H9 (cell line): ENCODE results near the gene GIPC3. TPM values are rescaled to one million over a fixed set of nuclear protein-coding genes. Genes with fewer than 3 reads are reported as not detected.

Source experiments
- DNase-seq: peaks from one replicate; pipeline ENCODE4 v3.0.0-alpha.2; 2017
- H2AFZ ChIP-seq: one replicate; pipeline ENCODE4 v1.6.1; 2013; ENCODE audit warnings: mild to moderate bottlenecking, low read length, control low read depth, moderate library complexity
- H2AK5ac ChIP-seq: 2 replicates; pipeline ENCODE4 v1.6.1; 2013; ENCODE audit warnings: low read length, control low read depth, mixed read lengths; ENCODE audit not compliant: insufficient read length
- H2BK120ac ChIP-seq: one replicate; pipeline ENCODE4 v1.6.1; 2013; ENCODE audit warnings: low read depth, mild to moderate bottlenecking, low read length, control low read depth, inconsistent platforms; ENCODE audit not compliant: poor library complexity, severe bottlenecking
- H2BK12ac ChIP-seq: 2 replicates; pipeline ENCODE4 v1.6.1; 2013; ENCODE audit warnings: low read length, control low read depth, mixed read lengths, low read depth; ENCODE audit not compliant: insufficient read length
- H2BK15ac ChIP-seq: 2 replicates; pipeline ENCODE4 v1.6.1; 2013; ENCODE audit warnings: low read depth, low read length, control low read depth
- H2BK20ac ChIP-seq: one replicate; pipeline ENCODE4 v1.6.1; 2013; ENCODE audit warnings: low read depth, mild to moderate bottlenecking, low read length, control low read depth, inconsistent platforms; ENCODE audit not compliant: poor library complexity, severe bottlenecking
- H2BK5ac ChIP-seq: 2 replicates; pipeline ENCODE4 v1.6.1; 2013; ENCODE audit warnings: low read length, control low read depth, mixed read lengths; ENCODE audit not compliant: insufficient read length
- H3K14ac ChIP-seq: 2 replicates; pipeline ENCODE4 v1.6.1; 2013; ENCODE audit warnings: low read length, control low read depth; ENCODE audit not compliant: insufficient read depth
- H3K18ac ChIP-seq: 2 replicates; pipeline ENCODE4 v1.6.1; 2013; ENCODE audit warnings: low read depth, mild to moderate bottlenecking, mixed read lengths, low read length, control low read depth; ENCODE audit not compliant: insufficient read length
- H3K23ac ChIP-seq: 2 replicates; pipeline ENCODE4 v1.6.1; 2013; ENCODE audit warnings: low read length, control low read depth, mixed read lengths, low read depth; ENCODE audit not compliant: insufficient read length
- H3K23me2 ChIP-seq: 2 replicates; pipeline ENCODE4 v1.6.1; 2013; ENCODE audit warnings: low read depth, mild to moderate bottlenecking, mixed read lengths, low read length, control low read depth; ENCODE audit not compliant: insufficient read length, poor library complexity, severe bottlenecking
- H3K27ac ChIP-seq: 2 replicates; pipeline ENCODE4 v1.5.1; 2013; ENCODE audit warnings: low read length, control low read depth, mixed read lengths, low read depth; ENCODE audit not compliant: insufficient read length
- H3K27me3 ChIP-seq: 2 replicates; pipeline ENCODE4 v1.6.1; 2013; ENCODE audit warnings: low read length, control low read depth, inconsistent platforms; ENCODE audit not compliant: insufficient read depth
- H3K4ac ChIP-seq: 2 replicates; pipeline ENCODE4 v1.6.1; 2013; ENCODE audit warnings: low read depth, mild to moderate bottlenecking, control low read depth, inconsistent platforms, low read length, moderate library complexity
- H3K4me1 ChIP-seq: 2 replicates; pipeline ENCODE4 v1.6.1; 2013; ENCODE audit warnings: low read length, control low read depth, inconsistent platforms; ENCODE audit not compliant: insufficient read depth
- H3K4me2 ChIP-seq: 2 replicates; pipeline ENCODE4 v1.6.1; 2013; ENCODE audit warnings: low read length, control low read depth, mixed read lengths; ENCODE audit not compliant: insufficient read length, insufficient read depth
- H3K56ac ChIP-seq: 2 replicates; pipeline ENCODE4 v1.6.1; 2013; ENCODE audit warnings: low read depth, mild to moderate bottlenecking, mixed read lengths, low read length, control low read depth; ENCODE audit not compliant: insufficient read length
- H3K79me1 ChIP-seq: 2 replicates; pipeline ENCODE4 v1.6.1; 2013; ENCODE audit warnings: low read depth, mild to moderate bottlenecking, moderate library complexity, low read length, control low read depth, inconsistent platforms; ENCODE audit not compliant: insufficient read depth, poor library complexity, severe bottlenecking
- H3K79me2 ChIP-seq: 2 replicates; pipeline ENCODE4 v1.6.1; 2013; ENCODE audit warnings: low read length, control low read depth, inconsistent platforms; ENCODE audit not compliant: insufficient read depth
- H3K9ac ChIP-seq: 2 replicates; pipeline ENCODE4 v1.6.1; 2013; ENCODE audit warnings: low read length, control low read depth, mixed read lengths; ENCODE audit not compliant: insufficient read length; ENCODE audit errors: extremely low read depth
- H3K9me3 ChIP-seq: one replicate; pipeline ENCODE4 v1.6.1; 2013; ENCODE audit warnings: low read depth, low read length, inconsistent platforms; ENCODE audit not compliant: control insufficient read depth
- H3T11ph ChIP-seq: one replicate; pipeline ENCODE4 v1.6.1; 2013; ENCODE audit warnings: mild to moderate bottlenecking, low read length, control low read depth, inconsistent platforms
- H4K20me1 ChIP-seq: one replicate; pipeline ENCODE4 v1.6.1; 2013; ENCODE audit not compliant: control insufficient read depth, insufficient read length, insufficient read depth
- H4K5ac ChIP-seq: 2 replicates; pipeline ENCODE4 v1.6.1; 2013; ENCODE audit warnings: low read depth, mild to moderate bottlenecking, mixed read lengths, low read length, control low read depth; ENCODE audit not compliant: insufficient read length
- H4K8ac ChIP-seq: replicated peaks from 2 replicates; pipeline ENCODE4 v1.6.1; 2013; ENCODE audit warnings: low read length, control low read depth, mixed read lengths, low read depth; ENCODE audit not compliant: insufficient read length
- H4K91ac ChIP-seq: 2 replicates; pipeline ENCODE4 v1.6.1; 2013; ENCODE audit warnings: low read depth, mild to moderate bottlenecking, moderate library complexity, mixed read lengths, low read length, control low read depth; ENCODE audit not compliant: insufficient read length
- H3K27ac Mint-ChIP-seq, 3 experiments: 2 replicates in 2 of 3; 3 replicates in 1 of 3; pipeline ENCODE4 v1.8.0; 2020 to 2021; ENCODE audit warnings: mixed read lengths in 3 of 3, mild to moderate bottlenecking in 1 of 3, moderate library complexity in 1 of 3
- H3K27me3 Mint-ChIP-seq: 2 replicates; pipeline ENCODE4 v1.8.0; 2021; ENCODE audit warnings: low read depth, mild to moderate bottlenecking, moderate library complexity, mixed read lengths
- H3K36me3 Mint-ChIP-seq, 3 experiments: 2 replicates in 2 of 3; 3 replicates in 1 of 3; pipeline ENCODE4 v1.8.0; 2020 to 2021; ENCODE audit warnings: low read depth in 3 of 3, mixed read lengths in 3 of 3; ENCODE audit not compliant: insufficient read depth in 1 of 3
- H3K4me1 Mint-ChIP-seq, 2 experiments: 2 replicates each; pipeline ENCODE4 v1.8.0; 2020; ENCODE audit warnings: mixed read lengths in 2 of 2
- H3K4me3 Mint-ChIP-seq, 2 experiments: 2 replicates in 1 of 2; 3 replicates in 1 of 2; pipeline ENCODE4 v1.8.0; 2020 to 2021; ENCODE audit warnings: mild to moderate bottlenecking in 2 of 2, mixed read lengths in 2 of 2, moderate library complexity in 1 of 2
- H3K9me3 Mint-ChIP-seq, 2 experiments: 2 replicates in 1 of 2; 3 replicates in 1 of 2; pipeline ENCODE4 v1.8.0; 2020; ENCODE audit warnings: mild to moderate bottlenecking in 2 of 2, mixed read lengths in 2 of 2, moderate library complexity in 1 of 2
- CTCF ChIP-seq: fragments of 200-600 bp; sonication (generic); conservative IDR thresholded peaks from 3 replicates; pipeline ENCODE4 v1.8.0; 2021; ENCODE audit warnings: antibody characterized with exemption, mild to moderate bottlenecking
- whole genome bisulfite sequencing: extraction: QIAGEN DNeasy Blood & Tissue Kit; methylation state at CpG from one replicate; pipeline ENCODE4 v1.1.7; 2013; ENCODE audit warnings: missing lambda C conversion rate, low lambda C conversion rate, mixed read lengths; ENCODE audit not compliant: insufficient read length; ENCODE audit errors: extremely low coverage; 5-methylcytosine and 5-hydroxymethylcytosine counted together
- total RNA-seq: library from RNA; stranded (reverse); gene quantifications from 2 replicates; pipeline ENCODE4 v1.2.1, GENCODE V29; 2021

GIPC3 gene
- total RNA-seq, 1 experiment from 2014 or later, result 1.6 TPM

GRCh38 chr19:3633559-3633988 lies 48.3 kb downstream of the GIPC3 start:
- no peak overlapping the region for H3K4ac ChIP-seq
- no peak overlapping the region for H3K18ac ChIP-seq
- no peak overlapping the region for H2BK15ac ChIP-seq
- no peak overlapping the region for H3K27ac Mint-ChIP-seq
- no peak overlapping the region for H2BK12ac ChIP-seq
- no peaks in the 10 kb centered on the region for H4K20me1 ChIP-seq
- H3K4me1 ChIP-seq, result no peaks in the 10 kb centered on the region
- no peak overlapping the region for H3K4me2 ChIP-seq
- no peak overlapping the region for H2BK120ac ChIP-seq
- H3K23me2 ChIP-seq, result no peaks in the 10 kb centered on the region
- no peak for TF ChIP-seq CTCF
- peaks cover 2 to 10% (median 10%) of the 10 kb centered on the region in 3 experiments; a peak in 6 of 7 replicates for H3K36me3 Mint-ChIP-seq
- H3K23ac ChIP-seq, result no peak overlapping the region
- no peak overlapping the region for H3K4me3 Mint-ChIP-seq
- H3K27me3 ChIP-seq, result no peaks in the 10 kb centered on the region
- no peak overlapping the region for H3K9ac ChIP-seq
- H3K27ac ChIP-seq, result no peak overlapping the region
- no CpG with 5 or more reads among the region's 22 CpGs for WGBS
- DNase-seq, result no peak
- H2AFZ ChIP-seq, result no peak overlapping the region
- H3K79me2 ChIP-seq, result no peaks in the 10 kb centered on the region
- H3K79me1 ChIP-seq, result no peaks in the 10 kb centered on the region
- H4K5ac ChIP-seq, result no peak overlapping the region
- H3K4me1 Mint-ChIP-seq, result no peaks in the 10 kb centered on the region
- H2BK20ac ChIP-seq, result no peak overlapping the region
- H3K14ac ChIP-seq, result no peak overlapping the region
- H3K9me3 ChIP-seq, result no peaks in the 10 kb centered on the region
- H2AK5ac ChIP-seq, result no peak overlapping the region
- no peak overlapping the region for H4K91ac ChIP-seq
- no peaks in the 10 kb centered on the region for H3K27me3 Mint-ChIP-seq
- H3K9me3 Mint-ChIP-seq, result no peaks in the 10 kb centered on the region; a peak in 1 of 5 replicates
- H3K56ac ChIP-seq, result no peak overlapping the region
- H3T11ph ChIP-seq, result no peak overlapping the region
- no peak overlapping the region for H2BK5ac ChIP-seq
- no peak overlapping the region for H4K8ac ChIP-seq
